Esophagus muscularis mucosa (tissue), 4 donors: ENCODE data around the gene CHL1.

Source experiments
- EP300 ChIP-seq: sonication (generic); formaldehyde crosslinking; IDR thresholded peaks from one replicate; pipeline ENCODE4 v1.6.1; 2017; ENCODE audit warnings: antibody characterized with exemption
- POLR2A ChIP-seq: fragments of 450-650 bp; IDR thresholded peaks from one replicate; pipeline ENCODE4 v1.6.1; 2017; ENCODE audit warnings: antibody characterized with exemption, moderate library complexity, mild to moderate bottlenecking, low read depth
- TF ChIP-seq, protein P1 (sequence below), 3 experiments: fragments of 200-600 bp in 2 of 3; fragments of 450-650 bp in 1 of 3; sonication (generic) in 2 of 3; IDR thresholded peaks; one replicate each; pipeline ENCODE4 v1.5.1; 2017 to 2019; ENCODE audit warnings: antibody characterized with exemption in 3 of 3, mild to moderate bottlenecking in 2 of 3, moderate library complexity in 1 of 3

DNA sequence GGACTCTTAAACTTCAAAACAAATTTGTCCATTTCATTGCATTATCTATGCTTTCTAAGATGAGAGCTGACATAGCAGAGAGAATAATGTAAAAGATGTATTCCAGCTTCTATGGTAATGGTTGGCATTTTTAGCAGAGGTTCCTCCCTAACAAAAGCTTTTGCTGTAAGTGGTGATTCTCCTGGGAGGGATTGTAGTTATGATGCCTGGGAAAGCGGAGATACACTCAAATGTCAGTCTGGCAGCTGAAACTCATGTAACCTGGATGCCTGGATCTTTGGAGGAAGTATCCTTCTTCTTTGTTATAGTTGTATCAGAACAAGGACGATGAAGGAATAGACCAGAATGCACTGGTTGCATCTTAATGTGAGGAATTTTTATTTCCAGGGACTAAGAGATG is 7.5 kb downstream of the CHL1 start:
- TF ChIP-seq, protein P1, sequence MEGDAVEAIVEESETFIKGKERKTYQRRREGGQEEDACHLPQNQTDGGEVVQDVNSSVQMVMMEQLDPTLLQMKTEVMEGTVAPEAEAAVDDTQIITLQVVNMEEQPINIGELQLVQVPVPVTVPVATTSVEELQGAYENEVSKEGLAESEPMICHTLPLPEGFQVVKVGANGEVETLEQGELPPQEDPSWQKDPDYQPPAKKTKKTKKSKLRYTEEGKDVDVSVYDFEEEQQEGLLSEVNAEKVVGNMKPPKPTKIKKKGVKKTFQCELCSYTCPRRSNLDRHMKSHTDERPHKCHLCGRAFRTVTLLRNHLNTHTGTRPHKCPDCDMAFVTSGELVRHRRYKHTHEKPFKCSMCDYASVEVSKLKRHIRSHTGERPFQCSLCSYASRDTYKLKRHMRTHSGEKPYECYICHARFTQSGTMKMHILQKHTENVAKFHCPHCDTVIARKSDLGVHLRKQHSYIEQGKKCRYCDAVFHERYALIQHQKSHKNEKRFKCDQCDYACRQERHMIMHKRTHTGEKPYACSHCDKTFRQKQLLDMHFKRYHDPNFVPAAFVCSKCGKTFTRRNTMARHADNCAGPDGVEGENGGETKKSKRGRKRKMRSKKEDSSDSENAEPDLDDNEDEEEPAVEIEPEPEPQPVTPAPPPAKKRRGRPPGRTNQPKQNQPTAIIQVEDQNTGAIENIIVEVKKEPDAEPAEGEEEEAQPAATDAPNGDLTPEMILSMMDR (IDR thresholded peaks at IDR 0.05): no peak
- TF ChIP-seq EP300 (no peak), POLR2A (no peak)
